HG03196 (cell line): ENCODE measurements around the gene SASH1.

Experiments
- ATAC-seq: cut with Tn5 transposase; IDR thresholded peaks from one replicate; pipeline ENCODE4 v1.9.1; 2021; ENCODE audit not compliant: unreplicated experiment

SASH1 gene

DNA sequence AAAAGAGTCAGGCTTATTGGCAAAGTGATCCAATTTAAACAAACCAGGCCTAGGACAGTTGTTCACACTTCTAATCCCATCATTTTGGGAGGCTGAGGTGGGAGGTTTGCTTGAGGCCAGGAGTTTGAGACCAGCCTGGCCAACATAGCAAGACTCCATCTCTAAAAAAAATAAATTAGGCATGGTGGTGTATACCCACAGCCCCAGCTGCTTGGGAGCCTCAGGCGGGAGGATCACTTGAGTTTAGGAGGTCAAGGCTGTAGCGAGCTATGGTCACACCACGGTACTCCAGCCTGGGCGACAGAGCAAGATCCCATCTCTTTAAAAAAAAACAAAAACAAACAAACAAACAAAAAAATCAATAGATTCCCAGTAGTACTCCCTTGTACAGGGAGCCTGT, 86.8 kb downstream of the SASH1 start:
- ATAC-seq, result no peak

DNA sequence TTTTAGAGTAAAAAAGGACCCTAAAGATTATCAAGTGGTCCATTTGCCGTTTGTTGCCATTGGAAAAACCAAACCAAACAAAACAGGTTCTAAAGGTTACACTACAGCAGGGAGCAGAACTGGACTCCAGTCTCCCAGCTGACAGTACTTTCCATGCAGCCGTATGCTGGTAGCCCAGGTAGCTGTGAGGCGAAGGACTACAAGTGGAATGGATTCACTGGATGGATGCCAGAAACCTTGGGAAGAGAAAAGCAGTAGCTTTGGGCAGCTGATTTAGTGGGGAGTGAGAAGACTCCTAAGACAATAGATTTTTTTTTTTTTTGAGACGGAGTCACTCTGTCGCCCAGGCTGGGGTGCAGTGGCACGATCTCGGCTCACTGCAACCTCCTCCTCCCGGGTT, 88.3 kb downstream of the SASH1 start:
- no peak for ATAC-seq

DNA sequence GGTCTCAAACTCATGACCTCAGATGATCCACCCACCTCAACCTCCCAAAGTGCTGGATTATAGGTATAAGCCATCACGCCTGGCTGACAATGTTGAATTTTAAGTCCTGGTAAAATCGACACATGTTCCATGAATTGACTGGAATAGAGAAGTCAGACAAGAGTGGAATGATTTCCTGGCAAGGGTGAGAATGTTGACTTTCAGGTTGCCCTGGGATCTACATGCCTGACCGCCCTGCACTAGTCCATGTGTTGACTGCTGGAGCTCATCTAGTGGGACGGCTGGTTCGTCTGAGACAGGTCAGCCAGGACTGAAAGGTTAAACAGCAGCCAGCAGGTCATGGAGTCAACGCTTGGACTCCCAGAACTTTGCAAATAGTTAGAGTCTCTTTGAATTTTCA, 88.8 kb downstream of the SASH1 start:
- no peak for ATAC-seq

DNA sequence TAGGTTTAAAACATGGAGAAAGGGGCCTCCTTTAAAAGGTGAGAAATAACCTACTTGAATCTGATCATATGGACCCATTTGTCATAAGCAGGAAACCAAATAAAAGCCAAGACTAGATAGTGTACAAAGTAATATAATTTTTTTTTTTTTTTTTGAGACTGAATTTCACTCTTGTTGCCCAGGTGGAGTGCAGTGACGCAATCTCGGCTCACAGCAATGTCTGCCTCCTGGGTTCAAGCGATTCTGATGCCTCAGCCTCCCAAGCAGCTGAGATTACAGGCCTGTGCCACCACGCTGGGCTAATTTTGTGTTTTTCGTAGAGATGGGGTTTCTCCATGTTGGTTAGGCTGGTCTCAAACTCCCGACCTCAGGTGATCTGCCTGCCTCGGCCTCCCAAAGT, 89.2 kb downstream of the SASH1 start:
- no peak for ATAC-seq

- no peak for ATAC-seq
Observed at GRCh38 chr6:148432462-148433195, 90.0 kb downstream of the SASH1 start.

DNA sequence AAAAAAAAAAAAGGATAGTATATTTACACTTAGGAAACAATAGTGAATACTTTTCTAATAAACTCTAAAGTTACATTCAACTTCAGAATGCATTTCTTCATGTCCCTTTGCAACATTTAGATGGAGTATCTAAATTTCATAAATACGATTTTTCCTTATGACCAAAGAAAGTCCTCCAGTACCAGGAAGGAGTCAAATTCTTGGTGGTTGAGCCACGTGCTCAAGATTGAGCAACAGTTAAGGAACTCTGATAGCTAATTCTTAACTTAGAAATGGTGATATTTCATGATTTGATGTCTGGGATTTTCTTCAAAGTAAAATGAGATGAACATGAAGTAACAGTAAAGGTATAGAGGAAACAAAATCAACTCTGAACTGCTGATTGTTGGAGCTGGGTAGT, 92.7 kb downstream of the SASH1 start:
- ATAC-seq, result no peak

DNA sequence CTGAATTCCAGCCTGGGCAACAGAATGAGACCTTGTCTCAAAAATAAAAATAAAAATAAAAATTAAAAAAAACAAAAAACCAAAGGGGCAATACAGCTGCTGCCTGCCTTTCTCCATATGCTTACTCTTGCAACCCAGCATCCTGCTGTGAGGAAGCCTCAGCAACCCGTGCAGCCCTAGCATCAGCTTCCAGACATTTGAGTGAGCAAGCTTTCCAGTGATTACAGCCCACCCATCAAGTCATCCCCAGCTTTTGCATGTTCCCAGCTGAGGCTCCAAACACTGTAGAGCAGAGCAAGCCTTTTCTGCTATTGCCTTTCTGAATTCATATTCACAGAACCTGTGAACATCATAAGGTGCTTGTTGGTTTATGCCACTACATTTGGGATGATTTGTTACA, 93.8 kb downstream of the SASH1 start:
- ATAC-seq, result no peak

GRCh38 chr6:148438632-148439031, 96.0 kb downstream of the SASH1 start:
- ATAC-seq, result no peak

DNA sequence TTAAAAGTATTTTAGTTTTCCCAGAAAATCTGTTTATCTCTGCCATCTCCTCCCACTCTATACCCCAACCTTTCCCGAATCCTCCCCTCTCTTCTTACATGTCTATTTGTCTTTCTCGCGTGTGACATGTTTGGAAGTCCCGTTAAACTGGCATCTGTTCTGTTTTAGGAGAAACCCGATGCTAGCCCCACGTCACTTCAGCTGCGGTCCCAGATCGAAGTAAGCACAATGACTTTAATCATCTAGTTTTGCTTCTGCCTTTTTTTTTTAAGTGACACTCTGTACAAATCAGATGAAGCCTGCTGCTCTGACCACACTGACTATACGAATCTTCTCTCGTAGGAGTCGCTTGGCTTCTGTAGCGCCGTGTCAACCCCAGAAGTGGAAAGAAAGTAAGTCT, 97.4 kb downstream of the SASH1 start:
- no peak for ATAC-seq

GRCh38 chr6:148440877-148441453, 98.3 kb downstream of the SASH1 start:
- no peak for ATAC-seq

- ATAC-seq, result no peak
Observed at GRCh38 chr6:148441454-148441911, 98.8 kb downstream of the SASH1 start.

- no peak for ATAC-seq
Observed at GRCh38 chr6:148443798-148444560, 101.3 kb downstream of the SASH1 start.

GRCh38 chr6:148445116-148445515, 102.5 kb downstream of the SASH1 start:
- ATAC-seq, result no peak

- no peak for ATAC-seq
Observed at GRCh38 chr6:148445620-148446019, 103.0 kb downstream of the SASH1 start.

DNA sequence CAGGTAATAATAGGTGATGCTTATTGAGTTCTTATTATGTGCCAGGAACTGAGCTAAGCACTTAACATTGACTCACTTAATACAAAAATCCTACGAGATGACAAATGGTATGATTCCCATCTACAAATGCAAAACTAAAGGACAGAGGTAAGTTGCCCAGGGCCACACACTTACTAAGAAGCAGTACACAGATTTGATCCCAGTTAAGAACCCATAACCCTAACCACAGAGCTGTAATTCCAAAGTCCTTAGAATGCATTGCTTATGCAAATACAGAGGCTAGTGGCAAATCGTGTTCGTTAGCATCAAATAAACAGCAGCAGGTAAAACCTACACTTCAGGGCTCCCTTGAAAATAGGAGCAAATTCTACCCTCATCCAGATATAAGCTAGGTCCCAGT, 104.0 kb downstream of the SASH1 start:
- ATAC-seq, result no peak

DNA sequence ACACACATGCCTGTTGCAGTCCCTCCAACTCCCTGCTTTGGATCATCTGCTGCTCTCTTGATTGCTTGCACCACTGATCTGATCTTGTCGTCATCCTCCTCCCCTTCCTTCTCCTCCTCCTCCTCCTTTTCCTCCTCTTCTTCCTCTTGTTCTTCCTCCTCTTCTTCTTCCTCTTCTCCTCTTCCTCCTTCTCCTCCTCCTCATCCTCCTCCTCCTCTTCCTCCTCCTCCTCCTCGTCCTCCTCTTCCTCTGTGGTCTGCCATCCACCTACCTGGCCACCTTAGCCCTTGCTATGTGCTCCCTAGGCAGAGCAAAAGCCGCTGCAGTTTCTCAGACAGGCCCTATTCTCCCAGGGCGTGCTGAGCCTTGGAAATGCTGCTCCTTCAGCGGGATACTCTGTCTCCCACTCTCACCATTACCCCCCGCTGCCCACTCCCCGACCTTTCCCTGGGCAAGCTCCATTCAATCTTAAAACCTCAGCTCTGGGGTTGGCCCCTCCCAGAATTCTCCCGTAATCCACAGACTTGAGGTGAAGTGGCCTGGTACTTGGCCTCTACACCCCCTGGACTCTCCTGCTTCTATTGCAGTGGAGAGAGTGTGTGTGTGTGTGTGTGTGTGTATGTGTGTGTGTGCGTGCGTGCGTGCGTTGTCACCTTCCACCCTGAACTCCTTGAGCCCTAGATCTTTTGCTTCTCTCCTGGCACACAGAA, 105.0 kb downstream of the SASH1 start:
- ATAC-seq, result no peak

- ATAC-seq, result no peak
Observed at GRCh38 chr6:148448369-148449012, 105.9 kb downstream of the SASH1 start.

- ATAC-seq, result no peak
Observed at GRCh38 chr6:148450866-148451265, 108.2 kb downstream of the SASH1 start.

GRCh38 chr6:148451690-148452089, 109.1 kb downstream of the SASH1 start:
- no peak for ATAC-seq

DNA sequence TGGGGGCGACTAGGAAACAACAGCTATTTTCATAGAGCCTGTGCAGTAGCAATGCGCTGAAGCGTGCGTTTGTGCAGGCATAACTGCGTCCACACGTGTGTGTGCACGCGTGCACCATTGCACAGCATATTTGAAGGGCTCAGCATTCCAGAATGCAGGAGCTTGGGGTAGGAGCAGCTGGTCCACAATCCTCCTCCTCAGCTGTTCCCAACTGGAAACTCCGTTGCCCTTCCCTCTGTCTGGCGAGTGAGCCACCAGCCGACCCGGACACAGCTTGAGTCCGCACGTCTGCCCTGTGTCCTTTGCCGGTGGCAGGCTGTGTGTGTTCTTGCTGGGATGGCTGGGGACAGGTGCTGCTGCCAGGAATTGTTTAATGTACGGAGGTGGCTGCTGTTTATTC, 110.2 kb downstream of the SASH1 start:
- ATAC-seq, result no peak

DNA sequence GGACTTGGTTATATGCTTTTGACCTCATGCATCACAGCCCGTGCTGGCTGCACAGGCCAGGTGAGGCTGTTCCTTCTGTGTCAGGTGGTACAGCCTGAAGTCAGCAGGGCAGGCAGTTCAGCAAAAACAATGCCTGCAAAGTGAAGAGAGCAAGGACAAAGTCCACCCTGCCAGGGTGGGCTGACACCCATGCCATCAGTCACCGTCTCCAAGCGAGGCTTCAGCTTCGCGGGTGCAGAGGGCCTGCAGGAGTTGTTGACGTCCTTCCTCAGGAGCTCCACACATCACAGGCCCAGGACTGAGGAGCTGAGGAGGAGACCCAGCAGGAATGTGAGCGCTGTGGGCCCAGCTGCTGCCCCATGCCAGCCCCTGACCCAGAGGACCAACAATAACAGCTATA, 111.3 kb downstream of the SASH1 start:
- ATAC-seq, result no peak
